ENCODE data around the gene EPHA1.

Gene EPHA1

GRCh38 chr7:143343596-143343995, 65.1 kb downstream of the EPHA1 start:
- DNase-seq = no peak

DNA sequence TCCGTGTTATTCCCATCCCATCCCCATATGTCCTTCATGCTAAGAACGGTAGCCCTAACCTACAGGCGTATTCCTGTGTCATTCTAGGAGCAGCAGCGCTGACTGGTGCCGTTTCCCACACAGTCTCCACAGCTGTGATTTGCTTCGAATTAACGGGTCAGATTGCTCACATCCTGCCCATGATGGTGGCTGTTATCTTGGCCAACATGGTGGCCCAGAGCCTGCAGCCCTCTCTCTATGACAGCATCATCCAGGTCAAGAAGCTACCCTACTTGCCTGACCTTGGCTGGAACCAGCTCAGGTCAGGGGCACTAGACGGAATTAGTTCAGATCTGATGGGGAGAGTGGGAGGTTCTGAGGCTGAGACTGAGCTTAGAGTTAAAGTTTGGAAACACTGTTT, 66.8 kb downstream of the EPHA1 start:
- no peak for DNase-seq

All from activated CD4-positive, alpha-beta T cell treated with anti-CD3 and anti-CD28 coated beads, Interleukin-2, amount 50 U/mL, for 16 hours (primary cell).